GM19240 (cell line): ENCODE results near the gene PAEP.

Source experiments
- DNase-seq: peaks from one replicate; pipeline ENCODE4 v3.0.0; 2011; ENCODE audit warnings: low spot score; ENCODE audit not compliant: insufficient read length

The PAEP gene

GRCh38 chr9:135612981-135613910, 51.7 kb downstream of the PAEP start:
- DNase-seq = no peak

DNA sequence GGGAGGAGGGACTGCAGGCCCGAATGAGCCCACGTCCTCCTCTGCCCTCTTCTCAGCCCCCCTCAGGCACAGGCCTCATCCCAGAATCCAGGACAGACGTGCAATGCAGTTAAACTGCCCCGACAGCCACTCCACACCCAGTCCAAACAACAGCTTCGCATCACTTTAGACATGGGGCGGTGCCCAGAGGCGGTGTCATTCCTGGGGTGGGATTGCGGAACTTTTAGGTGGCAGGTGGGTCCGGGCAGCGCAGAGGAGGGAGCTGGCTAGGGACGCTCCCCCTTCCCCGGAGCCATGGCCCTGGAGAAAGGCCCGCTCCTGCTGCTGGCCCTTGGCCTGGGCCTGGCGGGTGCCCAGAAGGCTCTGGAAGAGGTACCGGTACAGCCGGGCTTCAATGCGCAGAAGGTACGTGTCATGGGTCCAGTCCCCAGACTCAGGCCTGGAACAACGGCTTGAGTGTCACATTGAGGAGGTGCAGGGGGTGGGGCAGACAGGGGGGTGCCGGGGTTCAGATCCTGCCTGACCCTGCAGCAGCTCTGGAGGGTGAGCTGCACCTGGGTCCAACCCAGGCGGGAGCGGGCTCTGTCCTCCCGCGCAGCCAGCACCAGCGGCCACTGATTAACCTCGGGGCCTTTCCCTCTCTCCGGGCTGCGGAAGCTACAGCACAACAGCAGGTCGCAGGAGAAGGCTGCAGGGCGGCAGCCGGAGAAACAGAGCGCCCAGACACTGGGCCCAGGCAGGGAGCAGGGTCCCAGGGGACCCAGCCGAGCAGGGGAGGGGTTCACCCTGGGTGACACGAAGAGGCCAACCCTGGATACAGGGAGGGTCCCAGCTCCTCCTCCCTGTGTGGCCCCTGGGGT, 52.6 kb downstream of the PAEP start:
- DNase-seq = no peak

DNA sequence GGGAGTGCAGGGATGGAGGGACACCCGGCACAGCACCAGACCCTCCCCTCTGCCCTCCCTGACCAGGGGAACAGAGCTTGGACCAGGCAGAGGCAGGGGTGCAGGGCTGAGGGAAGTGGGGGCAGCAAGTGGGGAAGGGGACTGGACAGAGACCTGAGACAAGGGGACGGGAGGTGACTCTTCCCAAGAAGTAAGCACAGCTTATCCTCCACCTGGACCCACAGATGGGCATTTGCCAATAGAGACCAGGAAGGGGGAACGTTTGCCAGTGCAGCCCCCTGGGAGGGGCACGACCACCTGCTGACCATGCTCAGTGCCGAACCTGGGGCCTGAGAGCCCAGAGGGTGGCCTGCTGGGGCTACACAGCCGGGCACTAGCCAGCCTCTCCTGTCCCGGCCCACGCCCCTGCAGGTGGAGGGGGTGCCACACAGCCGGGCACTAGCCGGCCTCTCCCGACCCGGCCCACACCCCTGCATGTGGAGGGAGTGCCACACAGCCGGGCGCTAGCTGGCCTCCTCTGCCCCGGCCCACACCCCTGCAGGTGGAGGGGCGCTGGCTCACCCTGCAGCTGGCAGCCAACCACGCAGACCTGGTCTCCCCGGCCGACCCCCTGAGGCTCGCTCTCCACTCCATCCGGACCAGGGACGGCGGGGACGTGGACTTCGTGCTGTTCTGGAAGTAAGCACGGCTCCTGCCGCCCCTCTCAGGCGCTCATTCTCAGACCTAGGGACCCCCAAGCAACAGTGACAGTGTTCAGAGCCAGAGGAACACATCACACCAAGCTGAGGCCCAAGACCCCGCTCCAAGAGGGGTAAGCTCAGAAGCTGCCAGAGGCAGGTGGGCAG, 53.5 kb downstream of the PAEP start:
- DNase-seq = no peak

GRCh38 chr9:135615666-135616618, 54.4 kb downstream of the PAEP start:
- DNase-seq = no peak
